ENCODE data around the gene ART5. TPM values are rescaled to one million over a fixed set of nuclear protein-coding genes. Genes with fewer than 3 reads are reported as not detected.

The ART5 gene
- total and polyA plus RNA-seq, 10 donors = not detected

- Histone ChIP-seq H3K27ac (no peak overlapping the region), H3K27me3 (replicated peaks in 1 of 7) (peaks cover 0 to 36% (median 13%) of the 10 kb centered on the region in 7 donors), H3K9me3 (no peaks in the 10 kb centered on the region), H3K36me3 (no peaks in the 10 kb centered on the region), H3K4me3 (no peak overlapping the region), H3K4me1 (peaks cover 6 to 19% (median 15%) of the 10 kb centered on the region in 6 donors)
- no peak for DNase-seq
- intact Hi-C loops (cut with DNase I; ENCODE audit: low total_unique reads) = no loop called here
- TF ChIP-seq POLR2AphosphoS5 (IDR thresholded peaks at IDR 0.05) = no peak
- TF ChIP-seq POLR2A (IDR thresholded peaks at IDR 0.05) = no peak
- TF ChIP-seq, protein P1, sequence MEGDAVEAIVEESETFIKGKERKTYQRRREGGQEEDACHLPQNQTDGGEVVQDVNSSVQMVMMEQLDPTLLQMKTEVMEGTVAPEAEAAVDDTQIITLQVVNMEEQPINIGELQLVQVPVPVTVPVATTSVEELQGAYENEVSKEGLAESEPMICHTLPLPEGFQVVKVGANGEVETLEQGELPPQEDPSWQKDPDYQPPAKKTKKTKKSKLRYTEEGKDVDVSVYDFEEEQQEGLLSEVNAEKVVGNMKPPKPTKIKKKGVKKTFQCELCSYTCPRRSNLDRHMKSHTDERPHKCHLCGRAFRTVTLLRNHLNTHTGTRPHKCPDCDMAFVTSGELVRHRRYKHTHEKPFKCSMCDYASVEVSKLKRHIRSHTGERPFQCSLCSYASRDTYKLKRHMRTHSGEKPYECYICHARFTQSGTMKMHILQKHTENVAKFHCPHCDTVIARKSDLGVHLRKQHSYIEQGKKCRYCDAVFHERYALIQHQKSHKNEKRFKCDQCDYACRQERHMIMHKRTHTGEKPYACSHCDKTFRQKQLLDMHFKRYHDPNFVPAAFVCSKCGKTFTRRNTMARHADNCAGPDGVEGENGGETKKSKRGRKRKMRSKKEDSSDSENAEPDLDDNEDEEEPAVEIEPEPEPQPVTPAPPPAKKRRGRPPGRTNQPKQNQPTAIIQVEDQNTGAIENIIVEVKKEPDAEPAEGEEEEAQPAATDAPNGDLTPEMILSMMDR (IDR thresholded peaks at IDR 0.05 in 8 of 11, conservative IDR thresholded peaks at IDR 0.05 in 3 of 11) = no peak
- WGBS, 5 donors = 92 to 96% (median 94%) methylated on average over 13 to 14 of the region's 14 CpGs
Observed at GRCh38 chr11:3639841-3640240, 2.0 kb downstream of the ART5 start.

GRCh38 chr11:3638513-3638912, 3.3 kb downstream of the ART5 start:
- Histone ChIP-seq H3K4me3 (no peak overlapping the region), H3K9me3 (no peaks in the 10 kb centered on the region), H3K4me1 (peaks cover 6 to 19% (median 15%) of the 10 kb centered on the region in 6 donors), H3K27me3 (replicated peaks in 1 of 7) (peaks cover 0 to 24% (median 13%) of the 10 kb centered on the region in 7 donors), H3K36me3 (no peaks in the 10 kb centered on the region), H3K27ac (no peak overlapping the region)
- intact Hi-C loops (cut with DNase I; ENCODE audit: low total_unique reads) = no loop called here
- 68 to 89% (median 84%) methylated on average over 5 of the region's 5 CpGs for WGBS, 5 donors
- TF ChIP-seq POLR2A (IDR thresholded peaks at IDR 0.05) (no peak), POLR2AphosphoS5 (IDR thresholded peaks at IDR 0.05) (no peak)
- TF ChIP-seq, protein P1 (IDR thresholded peaks at IDR 0.05 in 8 of 11, conservative IDR thresholded peaks at IDR 0.05 in 3 of 11) = no peak
- DNase-seq = no peak

GRCh38 chr11:3637201-3637600, 4.6 kb downstream of the ART5 start:
- Histone ChIP-seq H3K27ac (no peak overlapping the region), H3K9me3 (no peaks in the 10 kb centered on the region), H3K4me1 (peaks cover 1 to 7% (median 4%) of the 10 kb centered on the region in 6 donors), H3K36me3 (no peaks in the 10 kb centered on the region), H3K27me3 (replicated peaks in 1 of 7) (peaks cover 0 to 11% (median 5%) of the 10 kb centered on the region in 7 donors), H3K4me3 (no peak overlapping the region)
- WGBS, 5 donors = 79 to 85% (median 84%) methylated on average over 12 to 13 of the region's 13 CpGs
- intact Hi-C loops (cut with DNase I; ENCODE audit: low total_unique reads) = no loop called here
- TF ChIP-seq, protein P1 (IDR thresholded peaks at IDR 0.05 in 8 of 11, conservative IDR thresholded peaks at IDR 0.05 in 3 of 11) = no peak
- TF ChIP-seq POLR2AphosphoS5 (IDR thresholded peaks at IDR 0.05) (no peak), POLR2A (IDR thresholded peaks at IDR 0.05) (no peak)
- no peak for DNase-seq

GRCh38 chr11:3635641-3636375, 6.0 kb downstream of the ART5 start:
- Histone ChIP-seq H3K4me3 (no peak overlapping the region), H3K4me1 (no peaks in the 10 kb centered on the region), H3K36me3 (no peaks in the 10 kb centered on the region), H3K27ac (no peak overlapping the region), H3K27me3 (replicated peaks in 1 of 7) (no peaks in the 10 kb centered on the region), H3K9me3 (no peaks in the 10 kb centered on the region)
- TF ChIP-seq POLR2A (IDR thresholded peaks at IDR 0.05) (no peak), POLR2AphosphoS5 (IDR thresholded peaks at IDR 0.05) (no peak)
- TF ChIP-seq, protein P1 (IDR thresholded peaks at IDR 0.05 in 8 of 11, conservative IDR thresholded peaks at IDR 0.05 in 3 of 11) = no peak
- intact Hi-C loops (cut with DNase I; ENCODE audit: low total_unique reads) = no loop called here
- 87 to 94% (median 93%) methylated on average over 15 of the region's 15 CpGs for WGBS, 5 donors
- peak; percentile 32 for DNase-seq
